NCI-H345 treated with DMSO at 0.1 percent for 48 hours (cell line): ENCODE measurements around the gene LRRK1.
"Not testable (repeated sequence)": the region's sequence is repeated elsewhere in the genome, so short reads cannot be mapped to it uniquely, and the experiment has no call there.

ENCODE experiments used
- DNase-seq: peaks from one replicate; lab custom pipeline; 2025; ENCODE audit not compliant: unreplicated experiment; lab: John Stamatoyannopoulos, UW

The LRRK1 gene

DNA sequence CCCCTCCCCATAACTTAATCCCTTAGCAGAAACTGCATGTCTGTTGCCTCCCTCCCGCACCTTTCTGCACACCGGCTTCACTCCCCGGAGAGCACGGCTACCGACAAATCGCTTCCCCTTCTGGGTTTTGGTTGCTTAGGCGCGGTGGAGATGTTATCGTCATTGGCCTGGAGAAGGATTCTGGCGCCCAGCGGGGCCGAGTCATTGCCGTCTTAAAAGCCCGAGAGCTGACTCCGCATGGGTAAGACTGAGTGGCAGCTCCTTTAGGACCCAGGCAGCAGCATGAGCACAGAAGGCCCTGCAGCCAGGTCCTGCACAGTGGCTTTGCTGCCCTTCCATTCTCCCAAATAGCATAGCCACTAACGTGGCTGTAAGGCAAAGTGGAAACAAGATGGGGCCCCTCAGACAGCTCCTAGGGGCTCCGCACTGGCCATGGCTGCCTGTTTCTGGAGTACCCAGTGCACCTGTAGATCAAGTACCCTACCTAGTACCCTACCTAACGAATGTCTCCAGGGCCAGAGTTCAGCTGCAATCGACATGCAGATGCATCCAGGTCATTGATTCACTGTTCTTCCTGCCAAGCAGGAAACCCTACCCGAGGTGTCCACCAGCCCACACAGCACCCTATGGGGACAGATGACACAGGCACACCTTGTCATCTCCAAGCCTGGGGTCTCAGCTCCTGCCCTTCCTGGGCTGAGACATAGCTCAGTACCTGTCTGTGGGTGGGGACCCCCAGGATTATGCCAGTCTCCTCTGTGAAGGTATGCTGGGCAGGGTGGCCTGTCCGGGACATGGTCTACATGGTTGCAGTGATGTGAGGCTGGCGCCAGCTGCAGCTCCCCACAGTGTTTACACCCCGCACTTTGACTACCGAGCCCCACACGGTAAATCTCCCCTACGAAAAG, 147.6 kb downstream of the LRRK1 start:
- no peak for DNase-seq

- DNase-seq, result no peak
Measured at GRCh38 chr15:101067660-101068522, 148.7 kb downstream of the LRRK1 start.

GRCh38 chr15:101068523-101068960, 149.4 kb downstream of the LRRK1 start:
- DNase-seq, result no peak

DNA sequence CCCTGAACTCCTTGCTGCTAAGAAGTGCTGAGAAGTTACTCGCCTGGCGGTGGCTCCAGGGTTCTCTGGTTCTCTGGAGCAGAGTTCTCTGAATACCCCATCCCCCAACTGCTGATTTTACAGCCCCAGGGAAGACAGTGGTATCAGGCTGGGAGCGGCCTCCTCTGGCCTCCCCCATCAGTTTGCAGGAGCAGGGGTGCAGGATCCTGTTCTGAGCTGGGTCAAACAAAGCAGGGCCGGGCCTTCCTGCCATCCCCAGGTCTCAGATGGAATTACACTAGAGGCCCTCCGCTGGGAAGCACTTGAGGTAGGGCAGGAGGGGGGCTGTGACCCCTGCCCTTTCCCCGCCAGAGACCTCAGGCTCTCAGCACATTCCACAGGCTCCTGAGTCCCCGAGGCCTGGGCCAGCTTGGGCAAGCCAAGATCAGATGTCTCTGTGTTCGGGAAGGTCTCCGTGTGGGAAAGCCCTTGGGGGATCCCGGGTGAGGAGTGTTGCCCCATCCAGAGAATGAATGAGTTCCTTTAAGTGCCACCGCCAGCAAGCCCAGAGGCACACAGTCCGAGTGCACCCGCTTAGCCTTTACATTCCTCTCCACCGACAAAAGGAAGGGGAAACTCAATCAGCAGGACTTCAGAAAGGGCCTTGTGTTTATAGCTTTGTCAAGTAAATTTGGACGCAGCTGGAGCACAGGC, 149.9 kb downstream of the LRRK1 start:
- DNase-seq, result no peak

DNA sequence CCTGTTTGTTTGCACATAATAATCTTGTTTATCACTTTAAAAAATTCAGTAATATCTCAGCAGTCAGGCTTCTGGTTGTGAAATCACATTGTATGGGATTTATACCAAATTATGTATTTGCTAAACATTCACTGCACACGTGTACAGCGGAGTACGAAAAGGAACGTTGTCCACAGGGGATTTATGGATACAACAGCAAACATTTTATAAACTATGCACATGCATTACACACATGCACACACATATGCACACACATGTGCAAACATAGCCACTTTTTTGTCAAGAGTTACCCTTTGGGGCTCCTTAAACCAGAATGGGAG, 150.5 kb downstream of the LRRK1 start:
- no peak for DNase-seq

GRCh38 chr15:101070024-101070423, 150.9 kb downstream of the LRRK1 start:
- DNase-seq, result no peak

GRCh38 chr15:101070502-101071273, 151.5 kb downstream of the LRRK1 start:
- no peak for DNase-seq

GRCh38 chr15:101071651-101072050, 152.5 kb downstream of the LRRK1 start:
- no peak for DNase-seq

GRCh38 chr15:101072235-101072634, 153.1 kb downstream of the LRRK1 start:
- not testable (repeated sequence) for DNase-seq

DNA sequence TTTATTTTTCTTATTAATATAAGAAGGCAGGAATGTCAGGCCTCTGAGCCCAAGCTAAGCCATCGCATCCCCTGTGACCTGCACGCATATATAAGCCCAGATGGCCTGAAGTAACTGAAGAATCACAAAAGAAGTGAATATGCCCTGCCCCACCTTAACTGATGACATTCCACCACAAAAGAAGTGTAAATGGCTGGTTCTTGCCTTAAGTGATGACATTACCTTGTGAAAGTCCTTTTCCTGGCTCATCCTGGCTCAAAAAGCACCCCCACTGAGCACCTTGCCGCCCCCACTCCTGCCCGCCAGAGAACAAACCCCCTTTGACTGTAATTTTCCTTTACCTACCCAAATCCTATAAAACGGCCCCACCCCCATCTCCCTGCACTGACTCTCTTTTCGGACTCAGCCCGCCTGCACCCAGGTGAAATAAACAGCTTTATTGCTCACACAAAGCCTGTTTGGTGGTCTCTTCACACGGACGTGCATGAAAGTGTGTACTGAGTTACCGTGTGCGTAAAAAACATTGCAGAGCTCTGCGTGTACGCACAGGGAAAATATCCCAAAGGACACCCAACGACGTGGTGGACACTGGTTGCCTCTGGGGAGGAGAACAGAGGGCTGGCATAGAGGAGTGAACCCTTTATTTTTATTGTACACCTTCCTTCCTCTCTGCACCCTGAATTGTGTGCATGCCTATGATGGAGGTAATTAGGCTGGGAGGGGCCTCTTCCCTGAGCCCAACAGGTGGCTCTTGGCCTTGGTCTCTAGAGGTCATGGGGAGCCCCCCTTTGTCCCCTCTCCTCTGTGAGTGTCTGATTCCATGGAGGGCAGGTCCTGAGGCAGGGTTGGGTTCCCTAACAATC, 158.9 kb downstream of the LRRK1 start:
- not testable (repeated sequence) for DNase-seq

DNA sequence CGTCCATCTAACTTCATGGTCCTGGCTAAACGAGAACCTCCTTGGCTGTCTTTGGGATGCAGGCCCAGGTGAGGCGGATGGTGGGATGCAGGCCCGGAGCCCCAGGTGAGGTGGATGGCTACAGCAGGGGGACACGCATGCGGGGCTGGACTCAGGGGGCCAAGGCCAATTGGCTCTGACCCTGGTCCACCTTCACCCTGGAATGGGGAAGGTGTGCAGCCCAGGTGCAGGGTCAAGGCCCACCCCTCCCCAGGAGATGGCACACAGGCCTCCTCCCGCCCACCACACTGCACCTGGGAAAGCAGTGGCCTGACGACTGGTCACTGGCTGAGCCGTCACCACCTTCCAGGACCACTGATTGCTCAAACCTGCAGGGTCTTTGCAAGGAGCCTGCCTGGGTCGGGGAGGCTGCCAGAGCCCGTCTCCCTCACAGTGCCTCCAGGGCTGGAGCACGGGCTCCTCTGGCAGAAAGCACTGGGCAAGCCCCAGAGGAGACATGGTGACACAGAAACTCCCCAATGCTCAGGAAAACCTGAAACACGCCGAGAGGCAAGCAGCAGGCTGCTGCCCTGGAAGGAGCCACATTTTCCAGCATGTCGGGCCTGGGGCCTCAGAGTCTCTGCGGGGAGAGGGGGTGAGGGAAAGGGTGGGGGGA, 159.6 kb downstream of the LRRK1 start:
- no peak for DNase-seq

DNA sequence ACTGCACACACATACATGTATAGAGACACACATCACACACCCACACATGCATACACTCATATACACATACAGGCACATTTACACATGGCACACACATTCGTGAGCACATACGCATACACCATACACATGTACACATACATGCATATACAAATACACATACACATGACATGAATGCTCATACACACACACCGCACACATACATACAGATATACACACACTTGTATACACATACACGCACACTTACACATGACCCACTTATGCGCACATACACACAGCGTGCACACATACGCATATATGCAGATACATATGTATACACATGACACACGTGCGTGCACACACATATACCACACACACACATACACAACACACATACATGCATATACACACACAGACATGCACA, 162.7 kb downstream of the LRRK1 start:
- no peak for DNase-seq

DNA sequence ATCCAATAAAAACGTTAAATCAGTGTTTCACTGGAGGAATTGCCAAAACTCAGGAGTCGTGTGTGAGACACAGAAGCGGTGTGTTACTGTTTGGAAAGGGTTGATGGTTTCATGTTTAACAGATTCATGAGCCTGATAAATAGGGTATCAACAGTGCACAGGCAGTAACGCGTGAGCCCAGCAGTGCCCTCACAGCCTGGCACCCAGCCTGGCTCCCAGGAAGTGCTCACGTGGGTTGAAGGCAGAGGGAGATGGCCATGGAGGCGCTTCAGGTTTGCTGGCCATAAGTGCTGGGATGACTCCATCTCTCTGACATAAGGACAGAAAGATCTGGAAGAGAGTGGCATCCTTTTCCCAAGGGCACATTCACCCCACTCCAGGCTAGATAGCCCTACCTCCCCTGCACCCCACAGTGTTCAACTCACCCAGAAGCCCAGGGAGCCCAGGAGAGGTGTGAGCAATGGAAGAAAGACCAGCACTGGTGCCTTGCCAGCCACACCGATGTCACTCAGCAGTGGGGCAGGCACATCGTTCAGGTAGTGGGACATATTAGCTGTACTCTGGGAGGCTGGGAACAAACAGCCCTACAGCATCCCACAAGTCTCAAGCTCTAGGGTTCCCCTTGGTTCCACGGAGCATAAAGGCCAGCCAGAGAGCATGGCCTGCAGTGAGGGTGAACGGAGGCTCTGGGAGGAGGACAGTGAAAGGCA, 164.3 kb downstream of the LRRK1 start:
- no peak for DNase-seq

GRCh38 chr15:101084801-101085200, 165.6 kb downstream of the LRRK1 start:
- DNase-seq, result no peak

- no peak for DNase-seq
Measured at GRCh38 chr15:101085311-101085700, 166.1 kb downstream of the LRRK1 start.

DNA sequence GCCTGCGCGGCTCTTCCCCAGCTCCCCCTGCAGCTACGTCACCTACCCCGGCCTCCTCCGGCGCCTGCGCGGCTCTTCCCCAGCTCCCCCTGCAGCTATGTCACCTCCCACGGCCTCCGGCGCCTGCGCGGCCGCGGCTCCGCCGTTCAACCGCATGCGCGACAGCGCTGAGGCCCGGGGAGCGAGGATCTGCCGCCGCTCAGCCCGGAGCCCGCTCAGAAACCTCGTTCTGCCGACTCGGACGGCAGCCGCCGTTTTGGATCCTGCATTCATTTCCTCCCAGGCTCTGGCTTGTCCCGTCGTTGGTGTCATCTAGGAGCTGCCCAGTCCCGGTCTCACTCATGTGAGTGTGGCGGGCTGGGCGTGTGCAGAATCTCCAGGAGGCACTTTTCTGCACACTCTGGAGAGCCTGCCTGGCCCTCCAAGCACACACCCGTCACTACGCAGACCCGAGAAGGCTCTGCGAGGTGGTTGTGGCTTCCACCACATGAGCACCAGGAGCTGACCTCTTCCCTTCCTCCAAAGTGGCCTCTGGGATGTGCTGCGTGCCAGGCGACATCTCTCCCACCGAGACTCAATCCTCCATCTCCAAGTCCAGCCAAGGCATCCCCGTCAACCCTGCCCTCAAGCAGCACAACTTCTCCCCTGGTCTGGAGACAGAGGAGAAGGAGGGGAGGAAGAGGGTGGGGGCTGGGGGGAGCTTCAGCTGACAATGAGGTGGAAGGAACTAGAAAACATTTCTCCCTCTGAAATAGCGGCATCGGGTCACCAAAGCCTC, 167.4 kb downstream of the LRRK1 start:
- no peak for DNase-seq

- DNase-seq, result no peak
Measured at GRCh38 chr15:101087172-101087769, 168.1 kb downstream of the LRRK1 start.
